NCI-H2029 (cell line): ENCODE data around the gene NAV2.
A peak's percentile ranks its signal among the peaks of the same experiment; 100 is the strongest.

Experiments used
- DNase-seq: peaks from one replicate; lab custom pipeline; 2025; lab: John Stamatoyannopoulos, UW

Gene NAV2

DNA sequence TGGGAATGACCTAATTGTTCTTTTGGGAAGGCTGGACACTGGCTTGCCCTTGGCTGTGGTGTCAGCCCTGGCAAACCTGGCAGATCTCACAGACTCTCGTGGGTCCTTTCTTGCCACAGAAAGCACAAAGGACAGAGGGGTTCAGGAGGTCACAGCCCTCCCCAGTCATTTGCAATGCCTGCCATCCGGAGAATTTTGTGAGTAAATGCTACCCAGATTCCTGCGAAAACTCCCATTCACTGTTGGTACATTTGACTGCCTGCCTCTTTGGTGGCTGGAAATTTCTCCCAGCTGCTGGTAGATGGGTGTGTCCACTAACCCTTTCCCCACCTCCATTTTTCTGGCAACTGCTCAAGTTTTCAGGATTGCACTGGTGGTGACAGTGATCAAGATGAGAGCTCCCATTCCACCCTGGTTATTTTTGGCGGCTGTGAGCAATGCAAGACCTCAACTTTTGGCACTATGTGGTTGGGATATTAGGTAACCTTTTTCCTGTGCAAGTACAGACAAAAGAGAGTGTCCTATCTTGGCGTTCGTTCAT, 155.7 kb downstream of the NAV2 start:
- peak; percentile 84 for DNase-seq

DNA sequence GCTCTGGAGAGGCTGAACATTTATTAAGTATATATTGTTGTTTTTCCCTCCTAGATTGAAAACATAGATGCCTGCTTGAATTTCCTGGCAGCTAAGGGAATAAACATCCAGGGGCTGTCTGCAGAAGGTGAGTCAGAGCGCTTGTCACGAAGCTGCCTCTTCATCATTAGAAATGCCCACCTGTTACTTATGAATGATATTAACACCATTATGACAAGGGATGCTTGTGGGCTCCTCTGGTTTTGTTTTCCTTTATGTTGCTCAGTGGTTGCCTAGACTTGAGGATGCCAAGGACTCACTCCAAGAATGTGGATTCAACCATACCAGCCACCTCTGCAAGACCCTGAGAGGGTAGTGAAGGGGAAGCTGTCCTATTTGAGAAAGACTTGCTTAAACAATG, 156.2 kb downstream of the NAV2 start:
- DNase-seq: peak; percentile 64

DNA sequence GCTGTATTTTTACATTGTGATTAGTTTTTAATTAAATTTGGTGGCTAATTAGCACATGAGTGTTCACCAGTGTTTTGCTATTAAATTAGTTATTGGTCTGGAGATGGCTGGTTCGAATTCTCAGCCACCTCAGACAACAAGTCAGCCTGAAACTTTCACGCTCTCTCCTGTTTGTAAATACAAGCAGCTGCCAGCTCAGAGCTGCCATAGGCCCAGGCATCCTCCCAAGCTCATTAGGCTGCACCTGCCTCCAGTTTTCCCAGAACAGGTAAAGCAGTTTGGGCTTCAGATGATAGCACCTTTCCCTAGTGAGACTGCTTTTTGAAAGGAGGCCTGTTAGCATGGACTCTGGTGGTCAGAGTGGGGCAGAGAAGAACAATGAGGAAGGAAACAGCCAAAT, 156.8 kb downstream of the NAV2 start:
- DNase-seq: peak; percentile 61

DNA sequence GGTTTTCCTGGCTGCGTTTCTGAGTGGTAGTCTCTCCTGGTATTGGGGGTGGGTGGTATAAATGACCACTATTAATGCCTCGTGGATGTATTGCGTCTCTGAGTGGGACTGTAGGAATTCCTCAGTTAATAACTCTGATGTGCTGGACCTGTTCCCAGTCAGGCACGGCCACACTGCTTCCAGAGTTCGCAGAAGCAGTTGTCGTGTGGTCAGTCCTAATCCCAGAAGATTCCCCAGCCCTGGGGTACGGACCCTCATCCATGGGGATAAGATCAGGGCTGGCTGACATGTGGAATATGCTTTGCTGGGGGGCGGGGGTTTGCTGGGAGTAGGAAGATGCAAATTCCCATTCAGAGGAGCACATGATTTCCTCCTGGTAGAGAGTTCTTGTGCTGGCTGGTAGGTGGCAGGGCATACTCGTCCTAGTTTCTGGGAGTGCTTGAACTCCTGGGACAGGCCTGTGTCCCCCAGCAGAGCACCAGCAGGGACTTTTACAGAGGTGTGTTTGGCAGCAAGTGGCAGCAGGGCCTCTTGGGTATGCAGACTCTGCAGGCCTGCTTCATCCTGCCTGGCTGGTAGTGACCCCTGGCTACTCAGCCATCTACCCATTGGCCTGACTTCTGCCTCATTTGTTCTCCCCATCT, 157.4 kb downstream of the NAV2 start:
- no peak for DNase-seq

DNA sequence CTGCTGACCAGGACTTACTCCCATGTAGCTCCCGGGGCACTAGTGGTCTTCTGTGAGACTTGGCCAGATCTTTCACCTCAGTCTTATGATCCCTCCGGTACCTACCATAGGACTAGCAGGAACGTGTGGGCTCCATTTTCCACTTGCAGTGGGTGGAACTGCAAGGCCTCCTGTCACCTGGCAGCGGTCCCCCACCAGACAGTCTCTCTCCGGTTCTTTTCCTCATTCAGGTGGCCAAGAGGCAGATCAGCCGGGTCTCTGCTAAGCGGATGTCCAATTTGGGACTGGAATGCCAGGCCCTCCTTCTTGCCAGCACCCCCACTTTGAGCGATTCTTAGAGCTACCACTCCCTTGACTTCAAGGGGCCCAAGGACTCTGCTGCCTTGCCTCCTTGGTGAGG, 158.9 kb downstream of the NAV2 start:
- no peak for DNase-seq

DNA sequence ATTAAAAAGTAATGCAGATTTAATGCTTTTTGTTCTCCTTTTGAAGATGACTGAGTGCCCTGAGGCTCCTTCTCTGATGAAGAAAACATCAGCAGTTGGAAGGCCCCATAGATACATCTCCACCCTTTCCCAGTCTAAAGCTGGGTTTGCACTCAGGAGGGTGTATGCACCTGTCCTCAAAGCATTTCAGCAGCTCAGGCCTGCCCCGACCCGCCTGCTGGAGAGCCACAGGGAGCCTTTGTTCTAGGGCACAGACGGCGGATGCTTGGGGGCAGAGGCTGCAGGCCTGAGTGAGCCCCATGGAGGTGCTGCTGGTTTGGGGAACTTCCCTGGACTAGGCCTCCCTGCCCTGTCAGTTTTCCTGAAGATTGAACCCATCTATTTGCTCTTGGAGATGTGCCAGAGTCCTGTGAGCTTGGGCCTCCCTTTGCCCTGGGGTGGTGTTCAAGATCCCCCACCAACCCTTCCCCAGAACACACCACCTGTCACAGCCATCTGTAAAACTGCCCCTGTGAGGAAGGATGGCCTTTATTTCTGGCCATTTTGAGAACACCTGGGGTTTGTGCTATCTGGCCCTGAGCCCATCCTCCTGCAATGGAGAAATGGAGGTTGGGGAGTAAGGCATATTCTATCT, 160.0 kb downstream of the NAV2 start:
- DNase-seq: no peak

DNA sequence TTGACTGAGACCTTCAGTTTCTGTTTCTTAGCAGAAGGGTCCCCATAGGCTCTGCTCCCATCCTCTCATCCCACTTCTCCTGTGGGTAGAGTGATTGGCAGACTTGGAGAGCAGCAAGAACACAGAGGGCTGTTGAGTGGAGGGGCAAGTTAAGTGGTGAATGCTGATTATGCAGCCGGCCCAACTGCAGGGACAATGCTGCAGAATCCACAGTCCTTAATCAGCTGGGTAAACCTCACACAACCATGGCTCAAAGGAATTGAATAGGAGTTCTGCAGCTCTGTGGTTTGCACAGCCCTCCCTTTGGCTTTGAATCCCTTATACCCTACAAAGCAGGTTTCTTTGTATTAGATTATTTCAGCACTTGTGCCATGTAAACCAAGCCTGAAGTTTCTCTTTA, 161.1 kb downstream of the NAV2 start:
- peak; percentile 41 for DNase-seq

DNA sequence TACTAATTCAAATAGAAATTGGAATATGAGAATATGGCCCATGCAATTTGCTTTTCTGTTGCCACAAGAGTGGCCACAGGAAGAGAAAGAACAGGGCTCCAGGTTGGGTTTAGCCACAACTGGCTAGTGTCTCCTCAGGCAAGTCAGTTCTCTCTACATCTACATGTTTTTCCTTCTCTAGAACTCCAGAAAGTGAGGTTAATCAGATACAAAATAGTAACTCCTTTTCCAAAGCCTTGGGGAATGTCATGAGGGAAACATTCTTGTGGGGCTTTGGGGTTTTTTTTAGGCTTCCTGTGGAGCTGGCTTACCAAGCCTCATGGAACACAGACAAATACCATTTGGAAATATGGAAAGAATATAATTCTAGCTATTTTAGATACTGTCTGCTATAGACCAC, 161.6 kb downstream of the NAV2 start:
- DNase-seq: no peak

DNA sequence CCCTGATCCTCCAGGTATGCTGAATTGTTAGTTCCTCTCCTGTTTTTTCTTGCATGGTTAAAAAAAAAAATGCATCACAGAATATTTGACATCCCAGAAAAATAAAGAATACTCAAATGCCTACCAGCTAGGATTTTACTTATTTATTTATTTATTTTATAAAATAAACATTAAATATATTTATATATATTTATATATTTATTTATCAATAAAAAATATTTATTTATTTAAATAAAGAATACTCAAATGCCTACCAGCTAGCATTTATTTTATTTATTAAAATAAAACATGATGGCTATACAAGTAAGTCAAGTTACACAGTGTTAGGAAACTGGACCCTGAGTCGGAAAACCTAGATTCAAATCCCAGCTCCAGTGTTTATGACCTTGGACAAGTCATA, 164.1 kb downstream of the NAV2 start:
- DNase-seq: no peak

DNA sequence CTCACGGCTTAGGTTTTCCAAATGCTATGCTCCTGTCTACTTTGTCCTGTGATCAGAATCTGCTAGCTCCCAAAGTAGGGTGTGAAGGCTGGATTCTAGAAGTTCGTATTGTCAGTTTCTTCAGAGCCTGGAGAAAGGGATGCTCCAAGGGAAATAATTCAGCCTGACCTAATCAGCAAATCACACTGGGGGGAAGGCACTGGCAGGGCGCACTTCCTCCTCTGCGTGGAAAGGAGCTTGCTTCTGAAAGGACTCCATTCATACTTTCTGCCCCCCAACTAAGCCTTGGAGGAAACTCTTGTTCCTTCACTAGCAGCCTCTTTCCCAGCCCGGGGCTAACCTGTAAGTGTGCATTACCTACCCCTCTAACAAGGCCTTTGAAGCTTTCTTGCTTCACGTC, 165.9 kb downstream of the NAV2 start:
- no peak for DNase-seq

DNA sequence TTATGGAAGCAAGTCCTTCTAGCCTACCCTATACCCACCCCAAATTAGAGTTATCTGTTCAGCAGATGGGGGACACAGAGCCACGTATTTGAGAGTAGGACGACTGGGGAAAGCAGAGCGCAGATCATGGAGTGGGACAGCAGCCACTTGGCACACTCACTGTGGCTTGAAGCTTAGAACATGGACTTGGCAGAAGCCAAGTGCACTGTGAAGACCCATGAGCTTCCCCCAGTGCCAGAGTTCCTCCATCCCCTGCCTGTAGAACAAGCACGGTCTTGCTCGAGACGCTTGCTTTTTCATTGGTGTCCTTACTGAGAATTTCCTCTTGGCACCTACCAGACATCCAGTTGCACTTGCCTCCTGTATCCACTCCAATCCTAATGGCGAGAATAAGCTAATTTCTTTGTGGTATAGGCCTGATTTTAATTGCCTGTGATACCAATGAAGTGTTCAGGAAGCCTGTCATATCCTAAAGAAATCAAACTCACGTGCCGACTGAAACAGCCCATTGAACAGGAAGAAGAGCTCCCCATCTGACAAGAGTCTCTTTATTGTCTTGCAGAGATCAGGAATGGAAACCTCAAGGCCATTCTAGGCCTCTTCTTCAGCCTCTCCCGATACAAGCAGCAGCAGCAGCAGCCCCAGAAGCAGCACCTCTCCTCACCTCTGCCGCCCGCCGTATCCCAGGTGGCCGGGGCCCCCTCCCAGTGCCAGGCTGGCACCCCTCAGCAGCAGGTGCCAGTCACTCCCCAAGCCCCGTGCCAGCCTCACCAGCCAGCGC, 166.9 kb downstream of the NAV2 start:
- no peak for DNase-seq

DNA sequence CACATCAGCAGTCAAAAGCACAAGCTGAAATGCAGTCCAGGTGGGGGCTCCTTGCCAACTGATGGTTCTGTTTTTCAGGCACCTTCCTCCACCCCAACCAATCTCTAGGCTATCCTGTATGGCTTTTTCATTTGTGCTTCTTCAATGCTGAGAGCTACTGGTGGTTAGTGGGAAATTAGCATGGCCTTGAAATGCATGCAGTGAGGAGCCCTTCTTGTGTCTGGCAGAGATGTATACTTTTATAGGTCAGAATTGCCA, 167.4 kb downstream of the NAV2 start:
- DNase-seq: no peak

DNA sequence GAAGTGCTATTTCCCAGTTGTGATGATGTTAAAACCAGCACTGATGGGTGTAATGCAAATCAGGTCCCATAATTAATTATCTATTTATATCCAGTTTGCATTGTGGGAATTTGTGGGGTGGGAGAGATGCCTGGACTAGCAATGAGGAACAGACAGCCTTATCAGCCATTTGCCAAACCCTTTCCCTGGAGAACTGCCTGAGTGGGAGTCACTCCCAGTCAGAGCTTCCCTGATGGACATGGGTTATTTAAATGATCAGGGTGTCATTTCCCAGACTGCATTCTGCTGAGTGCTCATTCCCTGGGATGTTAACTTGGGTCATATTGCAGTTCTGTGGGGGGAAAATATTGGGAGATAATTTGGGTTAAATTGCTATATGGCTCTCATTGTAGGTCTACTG, 168.5 kb downstream of the NAV2 start:
- DNase-seq: no peak

DNA sequence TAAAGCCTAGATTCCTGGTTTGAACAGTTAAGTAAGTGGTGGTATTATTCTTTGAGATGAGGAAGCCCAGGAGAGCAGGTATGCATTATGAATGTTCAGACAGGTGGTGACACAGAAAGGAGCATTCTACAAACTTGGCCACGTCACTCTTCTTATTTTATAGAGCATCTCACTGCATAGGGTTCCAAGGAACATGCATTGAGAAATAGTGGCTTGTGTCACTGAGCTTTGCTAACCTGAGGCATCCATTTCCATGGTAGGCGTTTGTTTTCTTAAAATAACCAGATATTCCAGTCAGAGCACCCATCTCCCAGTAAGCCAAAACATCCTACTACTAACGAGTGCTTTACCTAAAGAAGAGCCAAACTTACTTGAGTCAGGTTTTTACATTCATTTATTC, 169.7 kb downstream of the NAV2 start:
- no peak for DNase-seq

DNA sequence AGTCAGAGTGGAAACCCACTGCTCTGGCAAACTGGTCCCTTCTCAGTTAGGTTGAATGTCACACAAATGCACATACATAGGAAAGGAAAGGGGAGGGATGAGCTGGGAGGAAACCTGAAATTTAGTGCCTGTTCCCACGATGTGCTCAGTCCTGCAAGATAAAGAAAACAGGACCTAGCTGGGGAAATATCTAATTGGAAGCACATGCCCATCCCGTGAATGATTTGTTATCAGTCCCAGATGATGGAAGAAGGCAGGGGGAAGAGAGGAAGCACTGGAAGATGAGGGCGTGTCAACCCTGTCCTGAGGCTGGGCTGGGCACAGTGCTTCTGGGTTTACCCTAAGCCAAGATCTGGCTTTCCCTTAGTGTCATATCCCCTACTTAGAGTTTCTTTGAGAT, 173.9 kb downstream of the NAV2 start:
- no peak for DNase-seq

DNA sequence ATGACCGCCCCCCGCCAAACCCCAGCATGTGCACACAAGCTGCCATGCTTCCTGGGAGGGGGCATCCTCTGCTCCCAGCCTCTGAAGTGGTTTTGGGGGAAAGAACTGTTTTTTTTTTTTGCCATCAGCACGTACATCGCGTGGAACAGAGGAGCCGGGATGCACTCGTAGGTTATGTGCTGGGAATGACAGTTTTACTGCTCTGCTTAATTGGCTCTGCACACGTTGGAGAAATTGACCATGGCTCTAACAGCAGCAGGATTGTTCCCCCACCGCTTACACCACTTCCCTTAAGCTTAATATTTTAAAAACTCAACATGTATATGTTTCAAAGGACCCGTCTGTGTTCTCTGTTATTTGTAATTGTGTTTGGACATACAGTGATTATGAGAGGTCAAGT, 175.2 kb downstream of the NAV2 start:
- no peak for DNase-seq

DNA sequence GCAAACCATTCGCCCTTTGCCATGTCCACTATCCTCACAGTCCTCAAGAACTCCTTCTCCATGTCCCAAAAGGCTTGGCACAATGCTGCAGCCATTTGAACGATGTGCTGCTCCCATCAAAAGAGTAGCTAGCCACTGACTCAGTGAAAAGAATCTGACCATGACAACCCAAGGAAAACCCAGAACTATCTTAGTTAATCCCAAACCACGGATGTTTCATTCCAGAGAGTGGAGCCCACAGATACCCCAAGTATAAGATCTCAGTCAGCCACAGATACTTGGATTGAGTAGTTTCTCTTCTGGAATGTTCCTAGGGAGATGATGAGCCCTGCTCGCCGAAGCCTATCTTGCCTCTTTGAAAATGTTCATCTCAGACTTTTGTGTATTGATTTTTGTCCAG, 176.9 kb downstream of the NAV2 start:
- DNase-seq: no peak

DNA sequence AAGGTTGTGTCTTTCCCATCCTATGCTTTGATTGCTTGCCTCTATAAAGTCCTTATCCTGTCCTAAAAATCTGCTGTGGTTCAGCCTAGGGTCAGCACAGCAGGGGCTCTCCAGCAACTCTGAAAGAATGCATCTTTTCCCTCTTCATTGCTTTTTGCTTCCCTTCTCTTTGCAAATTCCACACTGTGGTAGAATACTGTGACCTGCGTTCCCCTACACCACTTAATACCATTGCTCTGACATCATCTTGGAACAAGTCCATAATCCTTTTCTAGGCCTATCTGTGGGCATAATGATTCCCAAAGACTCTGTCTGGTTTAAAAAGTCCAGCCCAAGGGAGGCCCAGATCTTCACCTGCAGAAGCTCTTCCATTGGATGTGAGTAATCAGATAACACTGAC, 177.7 kb downstream of the NAV2 start:
- no peak for DNase-seq

DNA sequence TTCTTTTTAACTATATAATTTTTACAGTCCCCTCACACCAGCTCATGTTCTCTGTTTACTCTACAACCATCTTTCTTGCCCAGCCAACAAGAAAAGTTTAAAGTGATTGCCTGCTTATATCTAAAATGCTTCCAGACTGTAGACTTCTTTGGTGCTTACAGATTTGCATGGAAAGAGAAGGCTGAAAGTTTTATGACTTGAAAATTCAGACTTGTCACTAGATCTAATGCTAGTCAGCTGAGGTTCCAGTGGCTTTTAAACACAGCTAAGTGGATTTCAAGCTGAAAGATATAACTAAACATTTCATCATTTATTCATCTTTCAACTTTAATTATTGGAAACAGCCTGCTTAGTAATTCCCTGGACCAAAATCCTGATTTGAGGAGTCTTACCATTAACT, 178.4 kb downstream of the NAV2 start:
- DNase-seq: no peak

DNA sequence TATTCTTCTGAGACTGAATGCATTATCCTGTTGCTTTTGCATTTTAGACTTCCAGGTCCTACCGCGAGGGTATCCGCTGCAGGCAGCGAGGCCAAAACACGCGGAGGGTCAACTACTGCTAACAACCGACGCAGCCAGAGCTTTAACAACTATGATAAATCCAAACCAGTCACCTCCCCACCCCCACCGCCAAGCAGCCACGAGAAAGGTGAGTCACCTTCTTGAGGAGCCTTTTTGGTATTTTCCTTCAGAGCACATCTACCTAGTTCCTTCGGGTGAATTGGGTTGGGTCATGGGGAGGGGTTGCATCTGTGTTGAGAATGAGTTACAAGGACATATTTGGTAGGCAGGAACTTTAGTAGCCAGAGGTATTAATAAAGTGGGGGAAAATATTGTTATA, 179.8 kb downstream of the NAV2 start:
- DNase-seq: no peak

DNA sequence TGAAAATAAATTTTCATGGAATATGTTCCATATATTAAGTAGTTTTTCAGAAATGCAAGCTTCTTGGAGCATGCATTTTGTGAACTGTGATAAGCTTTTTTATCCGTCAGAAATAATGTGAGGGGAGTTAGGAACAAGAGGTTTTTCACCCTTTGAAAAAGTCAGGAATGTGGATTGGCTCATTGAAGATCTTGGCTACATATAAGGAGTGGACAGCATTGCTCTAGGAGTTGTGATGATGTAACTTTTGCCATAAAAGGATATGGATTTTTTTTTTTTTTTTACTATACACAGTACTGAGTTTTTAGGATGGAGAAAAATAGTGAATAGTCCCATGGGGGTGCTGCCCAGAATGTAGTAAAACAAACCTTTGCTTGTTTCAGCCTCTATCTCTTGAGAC, 180.2 kb downstream of the NAV2 start:
- no peak for DNase-seq

DNA sequence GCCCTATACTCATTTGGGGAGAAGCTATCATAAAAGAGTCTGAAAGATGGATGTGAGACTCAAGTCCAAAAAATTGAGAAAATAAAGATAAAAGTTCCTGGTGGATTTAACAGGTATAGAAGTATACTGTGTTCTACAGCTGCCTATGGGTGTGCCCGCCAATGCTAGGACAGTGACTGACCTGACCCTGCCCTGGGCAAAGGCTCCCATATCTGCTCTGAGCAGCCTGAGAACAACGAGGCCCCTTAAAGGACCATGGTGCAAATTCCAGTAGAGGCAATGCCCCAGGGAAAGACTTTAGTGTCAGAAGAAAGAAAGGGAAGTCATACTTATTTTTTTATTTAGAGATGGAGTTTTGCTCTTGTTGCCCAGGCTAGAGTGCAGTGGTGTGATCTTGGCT, 181.8 kb downstream of the NAV2 start:
- no peak for DNase-seq

DNA sequence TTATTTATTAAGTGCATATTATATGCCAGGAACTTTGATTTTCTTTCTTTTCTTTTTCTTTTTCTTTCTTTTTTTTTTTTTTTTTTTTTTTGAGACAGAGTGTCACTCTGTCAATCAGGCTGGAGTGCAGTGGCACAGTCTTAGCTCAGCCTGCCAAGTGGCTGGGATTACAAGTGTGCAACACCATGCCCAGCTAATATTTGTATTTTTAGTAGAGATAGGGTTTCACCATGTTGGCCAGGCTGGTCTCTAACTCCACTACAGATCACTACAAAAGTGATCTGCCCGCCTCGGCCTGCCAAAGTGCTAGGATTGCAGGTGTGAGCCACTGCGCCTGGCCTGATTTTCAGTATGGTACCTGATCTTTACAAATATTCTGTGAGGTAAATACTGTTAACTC, 182.4 kb downstream of the NAV2 start:
- DNase-seq: peak; percentile 65

DNA sequence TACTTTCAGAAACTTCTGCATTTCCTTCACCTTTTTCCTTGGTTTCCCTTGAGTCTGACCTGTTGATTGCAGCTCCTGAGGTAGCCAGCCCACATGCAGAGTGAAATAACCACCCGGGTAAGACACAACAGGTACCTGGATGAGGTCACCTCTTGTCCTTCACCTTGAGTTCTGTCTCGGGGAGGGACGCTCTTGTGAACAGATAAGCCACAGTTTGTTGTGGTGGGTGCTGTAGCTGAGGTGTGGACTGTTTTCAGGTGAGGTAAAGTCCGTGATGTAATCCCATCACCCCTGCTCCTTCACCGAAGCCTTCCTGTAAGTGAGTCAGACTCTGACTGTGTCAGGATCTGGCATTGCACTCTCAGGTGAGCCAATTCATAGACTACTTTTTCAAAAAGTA, 183.1 kb downstream of the NAV2 start:
- peak; percentile 13 for DNase-seq
